ENCODE data around the gene ANKRD16.

The ANKRD16 gene

GRCh38 chr10:5889624-5890451 is at the start of gene ANKRD16, which contains the start of gene FBH1:
Gene ANKRD16 (minus strand): TSS chr10:5889893. CDS start chr10:5889354, 539 bp downstream.
Gene FBH1 (plus strand): TSS chr10:5890243. CDS start chr10:5890346, 103 bp downstream.
- no peak for TF ChIP-seq CTCF (IDR thresholded peaks at IDR 0.05; ENCODE audit: extremely low read depth, missing control alignments)
- peak; percentile 100 for DNase-seq (ENCODE audit: low spot score)

GRCh38 chr10:5938291-5938690 is 48.6 kb upstream of the ANKRD16 start:
- no peak for TF ChIP-seq CTCF (IDR thresholded peaks at IDR 0.05; ENCODE audit: extremely low read depth, missing control alignments)
- no peak for DNase-seq (ENCODE audit: low spot score)

GRCh38 chr10:5937016-5937415 is 47.3 kb upstream of the ANKRD16 start:
- no peak for TF ChIP-seq CTCF (IDR thresholded peaks at IDR 0.05; ENCODE audit: extremely low read depth, missing control alignments)
- no peak for DNase-seq (ENCODE audit: low spot score)

- TF ChIP-seq CTCF (IDR thresholded peaks at IDR 0.05; ENCODE audit: extremely low read depth, missing control alignments): no peak
- no peak for DNase-seq (ENCODE audit: low spot score)
Measured at GRCh38 chr10:5935628-5936027, 45.9 kb upstream of the ANKRD16 start.

- DNase-seq (ENCODE audit: low spot score): no peak
- TF ChIP-seq CTCF (IDR thresholded peaks at IDR 0.05; ENCODE audit: extremely low read depth, missing control alignments): no peak
Measured at GRCh38 chr10:5933909-5934546, 44.3 kb upstream of the ANKRD16 start.

GRCh38 chr10:5932345-5932744 is 42.7 kb upstream of the ANKRD16 start:
- TF ChIP-seq CTCF (IDR thresholded peaks at IDR 0.05; ENCODE audit: extremely low read depth, missing control alignments): no peak
- DNase-seq (ENCODE audit: low spot score): no peak

- no peak for DNase-seq (ENCODE audit: low spot score)
- TF ChIP-seq CTCF (IDR thresholded peaks at IDR 0.05; ENCODE audit: extremely low read depth, missing control alignments): no peak
Measured at GRCh38 chr10:5930272-5930671, 40.6 kb upstream of the ANKRD16 start.

All from GM20000 (cell line).